Hepatocyte (in vitro differentiated cells): Measurements from ENCODE around the gene RGS17.

ENCODE experiments used
- EZH2 ChIP-seq: fragments of 200-600 bp; sonication (generic); IDR thresholded peaks from 2 replicates; pipeline ENCODE4 v1.6.1; 2016; ENCODE audit warnings: antibody characterized with exemption, mild to moderate bottlenecking, borderline replicate concordance
- TF ChIP-seq, protein P1 (sequence below): fragments of 200-600 bp; sonication (generic); IDR thresholded peaks from 2 replicates; pipeline ENCODE4 v1.5.1; 2016; ENCODE audit warnings: antibody characterized with exemption, mild to moderate bottlenecking; ENCODE audit not compliant: poor library complexity

GRCh38 chr6:152976749-152977148, 154.3 kb downstream of the RGS17 start:
- no peak for TF ChIP-seq EZH2
- TF ChIP-seq, protein P1, sequence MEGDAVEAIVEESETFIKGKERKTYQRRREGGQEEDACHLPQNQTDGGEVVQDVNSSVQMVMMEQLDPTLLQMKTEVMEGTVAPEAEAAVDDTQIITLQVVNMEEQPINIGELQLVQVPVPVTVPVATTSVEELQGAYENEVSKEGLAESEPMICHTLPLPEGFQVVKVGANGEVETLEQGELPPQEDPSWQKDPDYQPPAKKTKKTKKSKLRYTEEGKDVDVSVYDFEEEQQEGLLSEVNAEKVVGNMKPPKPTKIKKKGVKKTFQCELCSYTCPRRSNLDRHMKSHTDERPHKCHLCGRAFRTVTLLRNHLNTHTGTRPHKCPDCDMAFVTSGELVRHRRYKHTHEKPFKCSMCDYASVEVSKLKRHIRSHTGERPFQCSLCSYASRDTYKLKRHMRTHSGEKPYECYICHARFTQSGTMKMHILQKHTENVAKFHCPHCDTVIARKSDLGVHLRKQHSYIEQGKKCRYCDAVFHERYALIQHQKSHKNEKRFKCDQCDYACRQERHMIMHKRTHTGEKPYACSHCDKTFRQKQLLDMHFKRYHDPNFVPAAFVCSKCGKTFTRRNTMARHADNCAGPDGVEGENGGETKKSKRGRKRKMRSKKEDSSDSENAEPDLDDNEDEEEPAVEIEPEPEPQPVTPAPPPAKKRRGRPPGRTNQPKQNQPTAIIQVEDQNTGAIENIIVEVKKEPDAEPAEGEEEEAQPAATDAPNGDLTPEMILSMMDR = no peak
